Activated T-cell treated with anti-CD3 and anti-CD28 coated beads, Interleukin-2, amount 50 U/mL, for 1 hour (primary cell): ENCODE measurements around the gene TCFL5.

Source experiments
- DNase-seq: peaks from one replicate; pipeline ENCODE4 v3.0.0-alpha.2; 2020

Gene TCFL5

GRCh38 chr20:62895539-62895938, 33.9 kb upstream of the TCFL5 start:
- no peak for DNase-seq

GRCh38 chr20:62894261-62894660, 32.6 kb upstream of the TCFL5 start:
- DNase-seq, result no peak

DNA sequence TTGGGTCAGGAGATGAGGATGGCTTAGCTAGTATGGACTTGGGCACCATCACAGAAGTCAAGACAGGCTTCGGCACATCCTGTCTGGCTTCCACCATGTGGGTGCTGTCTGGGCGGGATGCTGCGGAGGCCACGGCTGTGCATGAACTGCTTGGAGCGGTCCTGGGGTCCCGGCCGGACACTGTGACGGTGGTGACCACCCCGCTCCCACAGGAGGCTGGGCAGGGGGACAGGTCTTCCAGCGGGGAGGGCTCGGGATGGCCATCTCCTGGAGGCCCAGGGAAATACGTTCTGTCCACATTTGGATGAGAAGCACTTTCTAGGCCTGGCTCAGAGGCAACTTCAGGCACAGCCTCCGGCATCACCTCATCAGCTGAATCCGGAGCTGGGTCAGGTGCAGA, 32.1 kb upstream of the TCFL5 start:
- no peak for DNase-seq

DNA sequence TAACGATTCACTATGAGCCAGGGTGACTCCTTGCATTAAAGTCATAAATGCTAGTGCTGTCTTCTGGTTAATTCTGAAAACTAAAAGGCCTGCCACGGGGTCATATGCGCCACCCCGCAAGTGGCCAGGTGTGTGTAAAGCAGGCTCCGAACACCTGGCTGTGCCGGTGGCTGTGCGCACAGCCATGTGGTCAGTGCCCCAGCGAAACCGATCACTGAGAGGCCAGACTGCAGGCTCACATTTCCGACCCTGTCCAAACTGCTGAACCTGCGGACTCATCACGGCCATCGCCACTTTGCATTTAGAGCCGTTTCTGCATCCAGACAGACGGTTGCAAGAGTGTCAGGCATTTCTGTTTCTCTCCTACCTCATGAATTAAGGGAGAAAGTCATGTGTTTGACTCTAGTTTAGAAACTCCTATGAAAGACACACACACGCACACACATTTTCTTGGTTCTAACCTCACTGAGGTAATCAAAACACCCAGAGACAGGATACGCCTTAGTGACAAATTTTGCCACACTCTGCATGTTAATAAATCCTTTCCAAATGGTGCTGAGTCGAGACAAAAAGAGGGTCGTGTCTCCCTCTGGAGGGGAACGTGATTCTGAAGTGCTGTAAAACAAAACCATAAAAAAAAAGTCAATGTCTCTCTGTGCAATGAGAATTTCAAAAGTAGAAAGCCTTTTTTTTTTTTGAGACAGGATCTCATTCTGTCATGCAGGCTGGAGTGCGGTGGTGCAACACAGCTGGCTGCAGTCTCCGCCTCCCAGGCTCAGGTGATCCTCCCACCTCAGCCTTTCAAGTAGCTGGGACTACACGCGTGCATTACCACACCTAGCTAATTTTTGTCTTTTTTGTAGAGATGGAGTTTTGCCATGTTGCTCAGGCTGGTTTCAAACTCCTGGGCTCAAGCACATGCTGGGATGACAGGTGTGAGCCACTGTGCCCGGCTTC, 31.0 kb upstream of the TCFL5 start:
- no peak for DNase-seq

- no peak for DNase-seq
Measured at GRCh38 chr20:62891111-62891510, 29.5 kb upstream of the TCFL5 start.

DNA sequence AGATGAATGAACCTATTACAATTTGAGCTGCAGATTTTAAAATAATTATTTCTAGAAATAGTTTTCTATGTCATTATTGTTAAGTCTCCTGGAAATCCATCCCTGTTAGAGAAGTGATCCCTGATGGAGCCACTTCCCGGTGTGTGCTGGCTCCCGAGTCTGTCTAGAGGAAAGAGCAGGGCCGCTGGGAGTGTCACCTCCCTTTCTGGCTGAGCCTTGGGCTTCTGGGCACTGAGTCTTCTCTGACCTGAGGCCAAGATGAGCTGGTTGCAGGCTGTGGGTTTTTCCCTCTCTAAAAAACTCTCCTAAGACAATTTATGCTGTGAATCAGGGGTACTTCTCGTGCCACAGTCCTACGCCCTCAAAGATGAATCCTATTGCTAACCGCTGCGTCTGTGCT, 28.8 kb upstream of the TCFL5 start:
- DNase-seq, result no peak

- no peak for DNase-seq
Measured at GRCh38 chr20:62889871-62890270, 28.2 kb upstream of the TCFL5 start.

- no peak for DNase-seq
Measured at GRCh38 chr20:62889411-62889810, 27.8 kb upstream of the TCFL5 start.

GRCh38 chr20:62888910-62889309, 27.3 kb upstream of the TCFL5 start:
- no peak for DNase-seq

- no peak for DNase-seq
Measured at GRCh38 chr20:62888406-62888805, 26.8 kb upstream of the TCFL5 start.

GRCh38 chr20:62887860-62888239, 26.2 kb upstream of the TCFL5 start:
- no peak for DNase-seq

- peak; percentile 37 for DNase-seq
Measured at GRCh38 chr20:62887152-62887859, 25.7 kb upstream of the TCFL5 start.

GRCh38 chr20:62886709-62887058, 25.1 kb upstream of the TCFL5 start:
- no peak for DNase-seq

- no peak for DNase-seq
Measured at GRCh38 chr20:62885896-62886708, 24.5 kb upstream of the TCFL5 start.

DNA sequence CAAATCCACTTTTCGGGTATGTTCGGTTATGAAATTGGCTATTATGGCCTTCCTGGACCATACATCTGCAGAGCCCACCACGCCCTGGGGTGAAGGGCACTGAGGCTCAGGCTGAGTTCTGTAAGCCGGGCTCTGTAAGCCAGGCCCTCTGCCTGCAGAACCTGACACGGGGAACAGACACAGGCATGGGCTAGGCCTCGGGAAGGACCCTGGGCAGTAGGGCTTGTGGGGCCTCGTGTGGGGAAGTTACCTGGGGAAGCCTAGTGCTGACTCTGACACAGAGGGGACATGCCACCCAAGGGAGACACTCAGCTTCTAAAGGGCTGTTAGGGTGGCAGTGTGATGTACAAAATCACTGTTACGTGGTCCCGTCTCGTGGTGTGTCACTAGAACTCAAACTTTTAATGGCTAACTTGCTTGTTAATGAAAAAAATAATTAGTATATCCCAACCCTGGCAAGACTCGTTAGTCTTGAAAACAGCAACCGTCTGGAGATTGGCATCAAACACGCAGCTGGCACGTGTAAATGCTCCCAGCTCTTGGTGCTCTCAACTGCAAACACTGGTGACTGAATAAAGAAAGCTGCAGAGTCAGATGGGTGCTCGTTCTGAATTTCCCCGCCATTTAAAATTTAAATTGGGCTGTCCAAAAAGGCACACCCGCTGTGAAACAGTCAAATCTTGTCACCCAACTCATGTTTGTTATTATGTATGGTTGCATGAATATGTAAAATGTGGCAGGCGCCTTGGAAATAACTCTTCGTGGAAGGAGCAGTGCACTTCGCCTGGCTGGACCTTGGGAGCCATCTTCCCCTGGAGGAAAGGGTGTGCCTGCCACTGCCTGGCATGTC, 23.6 kb upstream of the TCFL5 start:
- DNase-seq, result no peak

DNA sequence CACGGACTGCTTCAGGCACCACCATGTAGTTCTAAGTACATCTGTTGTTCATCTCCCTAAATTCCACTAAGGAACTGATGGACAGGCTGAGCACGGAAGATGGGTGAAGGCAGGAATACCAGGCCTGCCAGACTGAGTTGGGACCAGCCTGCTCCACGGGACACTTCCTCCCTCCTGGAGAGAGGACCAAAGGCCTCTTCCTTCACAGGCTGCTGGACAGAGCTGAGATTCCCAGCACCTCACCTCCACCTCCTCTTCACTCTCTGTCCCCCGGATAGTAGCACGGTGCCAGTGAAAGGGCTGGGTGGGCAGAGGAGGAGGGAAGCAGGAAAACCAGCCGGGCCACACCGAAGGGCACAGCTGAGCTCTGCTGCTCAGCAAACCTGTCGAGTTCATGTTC, 22.9 kb upstream of the TCFL5 start:
- DNase-seq, result no peak

- no peak for DNase-seq
Measured at GRCh38 chr20:62882426-62882825, 20.8 kb upstream of the TCFL5 start.

DNA sequence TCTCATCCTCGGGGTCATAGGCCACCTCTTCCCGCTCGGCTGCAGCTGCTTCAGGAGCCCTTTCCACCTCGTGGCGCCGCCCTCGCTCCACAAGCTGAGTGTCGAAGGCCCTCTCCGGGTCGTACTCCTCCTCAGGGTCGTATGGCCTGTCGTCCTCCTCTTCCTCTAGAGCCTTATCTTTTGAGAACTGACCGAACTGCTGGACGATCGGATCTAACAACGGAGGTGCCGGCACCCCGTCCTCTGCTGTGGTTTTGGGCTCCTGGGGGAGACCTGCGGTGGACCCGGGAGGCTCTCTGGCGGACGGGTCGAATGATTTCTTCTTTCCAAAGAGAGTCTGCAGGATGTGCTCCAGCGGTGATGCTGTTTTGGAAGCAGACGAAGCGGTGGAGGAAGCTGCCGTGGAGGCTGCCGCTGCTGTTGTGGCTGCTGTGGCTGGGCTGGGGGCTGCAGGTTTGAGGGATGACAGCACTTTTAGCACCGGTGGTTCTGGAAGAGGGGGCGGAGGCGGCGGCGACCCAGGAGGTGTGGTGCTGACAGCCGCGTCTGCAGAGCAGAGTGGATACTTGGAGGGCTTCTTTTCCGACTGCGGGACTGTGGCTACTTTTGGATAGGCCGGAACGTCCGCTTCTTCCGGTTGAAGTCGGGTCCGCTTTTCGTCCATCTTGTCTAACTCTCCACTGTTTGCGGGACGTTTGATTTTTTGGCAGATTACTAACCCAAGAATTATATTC, 20.2 kb upstream of the TCFL5 start:
- DNase-seq, result no peak

- DNase-seq, result no peak
Measured at GRCh38 chr20:62880935-62881661, 19.5 kb upstream of the TCFL5 start.

DNA sequence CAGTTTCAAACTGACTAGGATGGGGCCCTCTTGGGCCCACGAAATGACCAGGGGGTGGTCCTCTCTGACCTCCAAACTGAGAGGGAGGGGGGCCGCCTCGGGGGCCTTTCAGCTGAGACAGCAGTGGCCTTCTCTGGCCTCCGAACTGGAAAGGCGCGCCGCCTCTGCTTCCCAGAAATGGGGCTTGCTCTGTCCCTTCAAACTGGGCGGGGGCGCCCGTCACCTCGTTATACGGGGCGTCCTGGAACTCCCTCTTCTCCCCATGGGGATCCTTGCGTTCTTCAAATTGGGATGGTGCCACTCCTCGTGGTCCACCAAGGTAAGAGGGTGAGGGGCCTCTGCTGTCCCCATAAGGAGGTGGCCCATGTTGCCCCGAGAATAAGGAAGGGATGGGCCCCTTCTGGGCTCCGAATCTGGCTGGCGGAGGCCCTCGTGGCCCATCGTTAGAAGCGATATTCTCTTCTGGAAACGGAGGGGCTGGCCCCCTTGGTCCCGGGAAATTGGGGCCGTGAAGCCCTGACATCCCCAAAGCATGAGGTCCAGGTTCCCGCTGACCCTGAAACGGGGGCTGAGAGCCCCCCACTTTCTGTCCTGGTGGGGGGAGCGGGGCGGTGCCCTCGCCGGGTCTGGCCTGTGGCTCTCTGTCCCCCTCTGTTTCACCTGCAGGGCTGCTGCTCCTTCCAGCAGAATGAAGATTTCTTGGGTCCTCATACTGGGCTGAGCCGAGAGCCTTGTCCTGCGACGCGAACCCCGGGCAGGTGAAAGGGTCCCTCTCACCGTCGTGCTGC, 18.7 kb upstream of the TCFL5 start:
- DNase-seq, result no peak
